ENCODE results near the gene COX4I2.
"Not testable (repeated sequence)": the region's sequence is repeated elsewhere in the genome, so short reads cannot be mapped to it uniquely, and the experiment has no call there.

- TF ChIP-seq, protein P1, sequence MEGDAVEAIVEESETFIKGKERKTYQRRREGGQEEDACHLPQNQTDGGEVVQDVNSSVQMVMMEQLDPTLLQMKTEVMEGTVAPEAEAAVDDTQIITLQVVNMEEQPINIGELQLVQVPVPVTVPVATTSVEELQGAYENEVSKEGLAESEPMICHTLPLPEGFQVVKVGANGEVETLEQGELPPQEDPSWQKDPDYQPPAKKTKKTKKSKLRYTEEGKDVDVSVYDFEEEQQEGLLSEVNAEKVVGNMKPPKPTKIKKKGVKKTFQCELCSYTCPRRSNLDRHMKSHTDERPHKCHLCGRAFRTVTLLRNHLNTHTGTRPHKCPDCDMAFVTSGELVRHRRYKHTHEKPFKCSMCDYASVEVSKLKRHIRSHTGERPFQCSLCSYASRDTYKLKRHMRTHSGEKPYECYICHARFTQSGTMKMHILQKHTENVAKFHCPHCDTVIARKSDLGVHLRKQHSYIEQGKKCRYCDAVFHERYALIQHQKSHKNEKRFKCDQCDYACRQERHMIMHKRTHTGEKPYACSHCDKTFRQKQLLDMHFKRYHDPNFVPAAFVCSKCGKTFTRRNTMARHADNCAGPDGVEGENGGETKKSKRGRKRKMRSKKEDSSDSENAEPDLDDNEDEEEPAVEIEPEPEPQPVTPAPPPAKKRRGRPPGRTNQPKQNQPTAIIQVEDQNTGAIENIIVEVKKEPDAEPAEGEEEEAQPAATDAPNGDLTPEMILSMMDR (IDR thresholded peaks at IDR 0.05): not testable (repeated sequence)
- not testable (repeated sequence) for TF ChIP-seq ZFX (IDR thresholded peaks at IDR 0.05; ENCODE audit: borderline replicate concordance)
These were observed 25.5 kb upstream of the COX4I2 start for GRCh38 chr20:31612271-31612640.
